Measurements from ENCODE around the gene SUSD1. TPM values are rescaled to one million over a fixed set of nuclear protein-coding genes. Genes with fewer than 3 reads are reported as not detected.

SUSD1 gene
- total and polyA plus RNA-seq, 2 of the 13 experiments (the other 11 are each of a cell fraction or from before 2014, with no cell fraction given), result 25.9 to 32.3 TPM

DNA sequence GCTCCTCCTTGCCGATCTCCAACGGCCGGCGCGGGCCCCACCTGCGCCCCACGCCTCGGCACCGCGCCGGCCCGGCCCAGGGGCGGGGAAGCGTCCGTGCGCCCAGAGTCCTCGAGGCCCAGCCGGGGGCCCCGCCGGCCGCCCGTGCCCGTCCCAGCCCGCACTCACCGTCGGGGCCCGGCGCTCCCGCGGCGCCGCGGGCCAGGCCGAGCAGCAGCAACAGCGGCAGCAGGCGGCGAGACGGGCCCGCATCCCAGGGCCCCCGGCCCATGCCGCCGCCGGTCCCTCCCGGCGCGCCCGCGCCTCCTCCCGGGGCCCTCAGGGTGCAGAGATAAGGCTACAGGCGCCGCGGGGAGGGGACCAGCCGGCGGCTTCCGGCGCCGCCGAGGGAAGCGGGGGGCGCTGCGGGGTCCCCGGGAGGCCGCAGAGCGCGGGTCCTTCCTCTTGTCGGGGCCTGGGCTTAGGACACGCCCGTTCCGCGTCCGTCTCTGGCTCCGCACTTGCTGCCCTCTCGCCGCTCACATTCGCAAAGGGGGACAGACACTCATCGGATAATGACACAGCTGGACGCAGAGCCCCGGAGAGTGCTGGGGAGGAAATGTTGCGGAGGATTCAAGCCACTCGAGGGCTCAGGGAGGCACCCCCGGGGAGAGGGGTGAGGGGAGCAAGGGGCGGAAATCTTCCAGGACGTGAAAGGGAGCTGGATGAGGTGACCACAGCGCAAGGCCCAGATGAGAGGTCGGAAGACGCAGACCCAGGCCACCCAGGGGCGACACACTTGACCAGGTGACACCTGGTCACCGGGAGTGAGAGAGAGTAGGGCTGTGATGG lies at the start of gene SUSD1 (continued):
- 0 out of 2 replicates have a peak, but pooled peaks have one; percentile 50 for TF ChIP-seq BCL3 (CRISPR knock-in tag; IDR thresholded peaks at IDR 0.05)
- TF ChIP-seq EP300 (IDR thresholded peaks at IDR 0.05; ENCODE audit: low read depth in 2 of 2, low read length in 2 of 2), result no peak
- TF ChIP-seq EP300 (CRISPR knock-in tag; IDR thresholded peaks at IDR 0.05; ENCODE audit: borderline replicate concordance), result no peak
- peak; percentile 11 for TF ChIP-seq XRCC5 (optimal IDR thresholded peaks at IDR 0.05; ENCODE audit: low read length)
- no peak for TF ChIP-seq ZNF296 (CRISPR knock-in tag; conservative IDR thresholded peaks at IDR 0.05)
- TF ChIP-seq ZNF724P (CRISPR knock-in tag; IDR thresholded peaks at IDR 0.05; ENCODE audit: borderline replicate concordance), result no peak
- TF ChIP-seq KLF16 (CRISPR knock-in tag; IDR thresholded peaks at IDR 0.05), result no peak
- peak; percentile 27 for TF ChIP-seq ZSCAN31 (CRISPR knock-in tag; IDR thresholded peaks at IDR 0.05; ENCODE audit: low read depth)
- no peak for TF ChIP-seq PRDM4 (CRISPR knock-in tag; IDR thresholded peaks at IDR 0.05; ENCODE audit: borderline replicate concordance)
- TF ChIP-seq ZSCAN12 (CRISPR knock-in tag; IDR thresholded peaks at IDR 0.05), result no peak
- no peak for TF ChIP-seq ZNF460 (CRISPR knock-in tag; IDR thresholded peaks at IDR 0.05; ENCODE audit: borderline replicate concordance)
- peak; percentile 17; the same call in 1 of the 2 replicates for TF ChIP-seq ZIK1 (CRISPR knock-in tag; IDR thresholded peaks at IDR 0.05; ENCODE audit: borderline replicate concordance, low read depth)
- TF ChIP-seq, protein P1, sequence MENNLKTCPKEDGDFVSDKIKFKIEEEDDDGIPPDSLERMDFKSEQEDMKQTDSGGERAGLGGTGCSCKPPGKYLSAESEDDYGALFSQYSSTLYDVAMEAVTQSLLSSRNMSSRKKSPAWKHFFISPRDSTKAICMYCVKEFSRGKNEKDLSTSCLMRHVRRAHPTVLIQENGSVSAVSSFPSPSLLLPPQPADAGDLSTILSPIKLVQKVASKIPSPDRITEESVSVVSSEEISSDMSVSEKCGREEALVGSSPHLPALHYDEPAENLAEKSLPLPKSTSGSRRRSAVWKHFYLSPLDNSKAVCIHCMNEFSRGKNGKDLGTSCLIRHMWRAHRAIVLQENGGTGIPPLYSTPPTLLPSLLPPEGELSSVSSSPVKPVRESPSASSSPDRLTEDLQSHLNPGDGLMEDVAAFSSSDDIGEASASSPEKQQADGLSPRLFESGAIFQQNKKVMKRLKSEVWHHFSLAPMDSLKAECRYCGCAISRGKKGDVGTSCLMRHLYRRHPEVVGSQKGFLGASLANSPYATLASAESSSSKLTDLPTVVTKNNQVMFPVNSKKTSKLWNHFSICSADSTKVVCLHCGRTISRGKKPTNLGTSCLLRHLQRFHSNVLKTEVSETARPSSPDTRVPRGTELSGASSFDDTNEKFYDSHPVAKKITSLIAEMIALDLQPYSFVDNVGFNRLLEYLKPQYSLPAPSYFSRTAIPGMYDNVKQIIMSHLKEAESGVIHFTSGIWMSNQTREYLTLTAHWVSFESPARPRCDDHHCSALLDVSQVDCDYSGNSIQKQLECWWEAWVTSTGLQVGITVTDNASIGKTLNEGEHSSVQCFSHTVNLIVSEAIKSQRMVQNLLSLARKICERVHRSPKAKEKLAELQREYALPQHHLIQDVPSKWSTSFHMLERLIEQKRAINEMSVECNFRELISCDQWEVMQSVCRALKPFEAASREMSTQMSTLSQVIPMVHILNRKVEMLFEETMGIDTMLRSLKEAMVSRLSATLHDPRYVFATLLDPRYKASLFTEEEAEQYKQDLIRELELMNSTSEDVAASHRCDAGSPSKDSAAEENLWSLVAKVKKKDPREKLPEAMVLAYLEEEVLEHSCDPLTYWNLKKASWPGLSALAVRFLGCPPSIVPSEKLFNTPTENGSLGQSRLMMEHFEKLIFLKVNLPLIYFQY (CRISPR knock-in tag; IDR thresholded peaks at IDR 0.05; ENCODE audit: borderline replicate concordance), result no peak
- no peak for TF ChIP-seq HNRNPK (IDR thresholded peaks at IDR 0.05; ENCODE audit: low read depth, low read length, poor library complexity, severe bottlenecking)
- TF ChIP-seq FOXP1 (IDR thresholded peaks at IDR 0.05), result no peak
- TF ChIP-seq FOXP1 (CRISPR knock-in tag; IDR thresholded peaks at IDR 0.05), result no peak
- no peak for TF ChIP-seq PAF1 (CRISPR knock-in tag; IDR thresholded peaks at IDR 0.05)
- TF ChIP-seq ZNF12 (CRISPR knock-in tag; IDR thresholded peaks at IDR 0.05), result no peak
- TF ChIP-seq SOX5 (CRISPR knock-in tag; IDR thresholded peaks at IDR 0.05; ENCODE audit: borderline replicate concordance), result no peak
- no peak for TF ChIP-seq ZNF343 (CRISPR knock-in tag; IDR thresholded peaks at IDR 0.05)
- no peak for TF ChIP-seq RCOR2 (CRISPR knock-in tag; IDR thresholded peaks at IDR 0.05)
- TF ChIP-seq ZMAT3 (CRISPR knock-in tag; conservative IDR thresholded peaks at IDR 0.05), result no peak
- no peak for TF ChIP-seq TBL1XR1 (IDR thresholded peaks at IDR 0.05; ENCODE audit: borderline replicate concordance, low read length, partially characterized antibody)
- TF ChIP-seq ZNF138 (CRISPR knock-in tag; IDR thresholded peaks at IDR 0.05; ENCODE audit: low read depth), result no peak

All from HepG2 (cell line).